ENCODE results near the gene LTN1. TPM values are rescaled to one million over a fixed set of nuclear protein-coding genes. Genes with fewer than 3 reads are reported as not detected.
A peak's percentile ranks its signal among the peaks of the same experiment; 100 is the strongest.

Gene LTN1
- total RNA-seq, 2 experiments from 2014 or later = 26.7 to 29.1 TPM

- Mint-ChIP-seq H3K4me3 (no peak overlapping the region), H3K9me3 (no peaks in the 10 kb centered on the region), H3K27me3 (no peaks in the 10 kb centered on the region), H3K4me1 (ENCODE audit: low read depth) (peaks cover 37% of the 10 kb centered on the region), H3K27ac (no peak overlapping the region), H3K36me3 (peaks cover 19% of the 10 kb centered on the region)
- DNase-seq = no peak
- CTCF ChIA-PET = no interaction called here
- POLR2A ChIA-PET = interaction anchor here (0.5 kb wide), 1 partner anchor 39 kb away, joined by 3 read pairs; no protein-coding TSS in a partner anchor
- intact Hi-C loops (cut with micrococcal nuclease) = no loop called here
Measured at GRCh38 chr21:28986677-28987076, 6.0 kb downstream of the LTN1 start.

GRCh38 chr21:28982637-28983036 is 10.0 kb downstream of the LTN1 start:
- Mint-ChIP-seq H3K9me3 (no peaks in the 10 kb centered on the region), H3K36me3 (peaks cover 21% of the 10 kb centered on the region), H3K27ac (peak overlapping the region; percentile 16), H3K4me3 (no peak overlapping the region), H3K4me1 (ENCODE audit: low read depth) (peaks cover 6% of the 10 kb centered on the region), H3K27me3 (no peaks in the 10 kb centered on the region)
- intact Hi-C loops (cut with micrococcal nuclease) = no loop called here
- ChIA-PET CTCF (no interaction called here), POLR2A (no interaction called here)
- DNase-seq = no peak

- Mint-ChIP-seq H3K9me3 (no peaks in the 10 kb centered on the region), H3K4me1 (ENCODE audit: low read depth) (peaks cover 8% of the 10 kb centered on the region)
- CTCF ChIA-PET = no interaction called here
Measured at GRCh38 chr21:28979092-28979491, 13.6 kb downstream of the LTN1 start.

GRCh38 chr21:28975397-28975796 is 17.3 kb downstream of the LTN1 start:
- no peaks in the 10 kb centered on the region for H3K9me3 Mint-ChIP-seq
- H3K36me3 Mint-ChIP-seq = peaks cover 27% of the 10 kb centered on the region
- CTCF ChIA-PET = interaction anchor here (0.7 kb wide), 1 partner anchor 9 kb away, joined by 3 read pairs; no protein-coding TSS in a partner anchor
- H3K4me1 Mint-ChIP-seq (ENCODE audit: low read depth) = peaks cover 10% of the 10 kb centered on the region
- POLR2A ChIA-PET = interaction anchor here (0.6 kb wide), 1 partner anchor 204 kb away, joined by 3 read pairs; no protein-coding TSS in a partner anchor
- no peak for DNase-seq
- H3K4me3 Mint-ChIP-seq = no peak overlapping the region
- H3K27me3 Mint-ChIP-seq = no peaks in the 10 kb centered on the region
- no peak overlapping the region for H3K27ac Mint-ChIP-seq
- intact Hi-C loops (cut with micrococcal nuclease) = no loop called here

More at GRCh38 chr21:28979092-28979491, 13.6 kb downstream of the LTN1 start:
- Mint-ChIP-seq H3K27me3 (no peaks in the 10 kb centered on the region), H3K27ac (no peak overlapping the region), H3K4me3 (no peak overlapping the region), H3K36me3 (peaks cover 24% of the 10 kb centered on the region)
- POLR2A ChIA-PET = no interaction called here
- intact Hi-C loops (cut with micrococcal nuclease) = no loop called here
- no peak for DNase-seq

- Mint-ChIP-seq H3K36me3 (peaks cover 30% of the 10 kb centered on the region), H3K27ac (no peak overlapping the region)
- intact Hi-C loops (cut with micrococcal nuclease) = no loop called here
Measured at GRCh38 chr21:28974531-28975227, 18.0 kb downstream of the LTN1 start.

GRCh38 chr21:28972398-28972797 is 20.3 kb downstream of the LTN1 start:
- ChIA-PET CTCF (no interaction called here), POLR2A (no interaction called here)
- Mint-ChIP-seq H3K4me3 (no peak overlapping the region), H3K36me3 (peaks cover 38% of the 10 kb centered on the region), H3K4me1 (ENCODE audit: low read depth) (peaks cover 10% of the 10 kb centered on the region), H3K27ac (no peak overlapping the region), H3K9me3 (no peaks in the 10 kb centered on the region), H3K27me3 (no peaks in the 10 kb centered on the region)
- no peak for DNase-seq
- intact Hi-C loops (cut with micrococcal nuclease) = no loop called here

More at GRCh38 chr21:28974531-28975227, 18.0 kb downstream of the LTN1 start:
- no peaks in the 10 kb centered on the region for H3K9me3 Mint-ChIP-seq
- no peak for DNase-seq
- no peak overlapping the region for H3K4me3 Mint-ChIP-seq
- CTCF ChIA-PET = interaction anchor here (0.7 to 1.3 kb wide), 2 partner anchors 10 to 19 kb away, joined by 3 to 4 read pairs; no protein-coding TSS in a partner anchor
- POLR2A ChIA-PET = no interaction called here
- peaks cover 10% of the 10 kb centered on the region for H3K4me1 Mint-ChIP-seq (ENCODE audit: low read depth)
- H3K27me3 Mint-ChIP-seq = no peaks in the 10 kb centered on the region

GRCh38 chr21:28971171-28971570 is 21.5 kb downstream of the LTN1 start:
- DNase-seq = no peak
- ChIA-PET POLR2A (no interaction called here), CTCF (interaction anchor here (1.7 kb wide), 1 partner anchor 12 kb away, joined by 3 read pairs; no protein-coding TSS in a partner anchor)
- no peaks in the 10 kb centered on the region for H3K27me3 Mint-ChIP-seq
- no peaks in the 10 kb centered on the region for H3K9me3 Mint-ChIP-seq
- intact Hi-C loops (cut with micrococcal nuclease) = no loop called here
- peaks cover 48% of the 10 kb centered on the region for H3K36me3 Mint-ChIP-seq
- no peak overlapping the region for H3K4me3 Mint-ChIP-seq
- no peak overlapping the region for H3K27ac Mint-ChIP-seq
- peaks cover 10% of the 10 kb centered on the region for H3K4me1 Mint-ChIP-seq (ENCODE audit: low read depth)

GRCh38 chr21:28963831-28964230 is 28.8 kb downstream of the LTN1 start:
- Mint-ChIP-seq H3K9me3 (no peaks in the 10 kb centered on the region), H3K4me3 (no peak overlapping the region), H3K36me3 (peaks cover 48% of the 10 kb centered on the region), H3K27ac (no peak overlapping the region), H3K4me1 (ENCODE audit: low read depth) (peaks cover 6% of the 10 kb centered on the region), H3K27me3 (no peaks in the 10 kb centered on the region)
- ChIA-PET CTCF (no interaction called here), POLR2A (no interaction called here)
- intact Hi-C loops (cut with micrococcal nuclease) = no loop called here
- DNase-seq = no peak

DNA sequence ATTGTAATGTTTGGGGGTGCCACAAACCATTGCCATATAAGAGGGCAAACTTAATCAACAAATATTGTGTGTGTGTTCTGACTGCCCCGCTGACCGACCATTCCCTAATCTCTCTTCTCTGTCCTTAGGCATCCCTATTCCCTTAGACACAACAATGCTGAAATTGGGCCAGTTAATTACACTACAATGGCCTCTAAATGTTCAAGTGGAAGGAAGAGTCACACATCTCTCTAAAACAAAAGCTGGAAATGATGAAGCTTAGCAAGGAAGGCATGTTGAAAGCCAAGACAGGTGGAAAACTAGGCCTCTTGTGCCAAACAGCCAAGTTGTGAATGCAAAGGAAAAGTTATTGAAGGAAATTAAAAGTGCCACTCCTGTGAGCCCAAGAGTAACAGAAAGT is 30.2 kb downstream of the LTN1 start:
- no peak for DNase-seq
- POLR2A ChIA-PET = no interaction called here
- no peak overlapping the region for H3K4me3 Mint-ChIP-seq
- H3K36me3 Mint-ChIP-seq = peaks cover 50% of the 10 kb centered on the region
- H3K4me1 Mint-ChIP-seq (ENCODE audit: low read depth) = peaks cover 8% of the 10 kb centered on the region
- H3K9me3 Mint-ChIP-seq = no peaks in the 10 kb centered on the region
- intact Hi-C loops (cut with micrococcal nuclease) = no loop called here
- H3K27ac Mint-ChIP-seq = no peak overlapping the region
- CTCF ChIA-PET = no interaction called here
- H3K27me3 Mint-ChIP-seq = no peaks in the 10 kb centered on the region

DNA sequence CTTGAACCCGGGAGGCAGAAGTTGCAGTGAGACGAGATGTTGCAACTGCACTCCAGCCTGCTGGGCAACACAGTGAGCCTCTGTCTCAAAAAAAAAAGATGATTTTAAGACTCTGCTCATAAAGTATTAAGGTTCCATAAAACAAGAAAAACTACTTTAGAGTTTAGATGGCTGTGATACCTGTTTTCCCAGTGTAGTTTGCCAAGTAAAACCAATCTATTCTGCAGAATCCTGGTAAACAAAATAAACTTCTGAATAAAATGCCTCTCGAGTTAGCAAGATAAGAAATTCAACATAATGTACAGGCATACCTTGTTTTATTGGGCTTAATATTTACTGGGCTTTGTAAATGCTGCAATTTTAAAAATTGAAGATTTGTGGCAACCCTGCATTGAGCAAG is 30.8 kb downstream of the LTN1 start:
- H3K4me1 Mint-ChIP-seq (ENCODE audit: low read depth) = peaks cover 8% of the 10 kb centered on the region
- CTCF ChIA-PET = no interaction called here
- no peak for DNase-seq

GRCh38 chr21:28960245-28960644 is 32.4 kb downstream of the LTN1 start:
- Mint-ChIP-seq H3K27me3 (no peaks in the 10 kb centered on the region), H3K27ac (peak overlapping the region; percentile 24), H3K36me3 (peaks cover 46% of the 10 kb centered on the region), H3K4me3 (no peak overlapping the region), H3K9me3 (no peaks in the 10 kb centered on the region), H3K4me1 (ENCODE audit: low read depth) (peaks cover 8% of the 10 kb centered on the region)
- CTCF ChIA-PET = interaction anchor here (0.6 to 1.5 kb wide), 3 partner anchors 10 to 332 kb away, joined by 3 read pairs; no protein-coding TSS in a partner anchor
- intact Hi-C loops (cut with micrococcal nuclease) = no loop called here
- POLR2A ChIA-PET = no interaction called here
- no peak for DNase-seq

More for the DNA sequence above, 30.8 kb downstream of the LTN1 start:
- POLR2A ChIA-PET = no interaction called here
- no peak overlapping the region for H3K4me3 Mint-ChIP-seq
- H3K36me3 Mint-ChIP-seq = peaks cover 52% of the 10 kb centered on the region
- no peak overlapping the region for H3K27ac Mint-ChIP-seq
- H3K27me3 Mint-ChIP-seq = no peaks in the 10 kb centered on the region
- intact Hi-C loops (cut with micrococcal nuclease) = no loop called here
- H3K9me3 Mint-ChIP-seq = no peaks in the 10 kb centered on the region

DNA sequence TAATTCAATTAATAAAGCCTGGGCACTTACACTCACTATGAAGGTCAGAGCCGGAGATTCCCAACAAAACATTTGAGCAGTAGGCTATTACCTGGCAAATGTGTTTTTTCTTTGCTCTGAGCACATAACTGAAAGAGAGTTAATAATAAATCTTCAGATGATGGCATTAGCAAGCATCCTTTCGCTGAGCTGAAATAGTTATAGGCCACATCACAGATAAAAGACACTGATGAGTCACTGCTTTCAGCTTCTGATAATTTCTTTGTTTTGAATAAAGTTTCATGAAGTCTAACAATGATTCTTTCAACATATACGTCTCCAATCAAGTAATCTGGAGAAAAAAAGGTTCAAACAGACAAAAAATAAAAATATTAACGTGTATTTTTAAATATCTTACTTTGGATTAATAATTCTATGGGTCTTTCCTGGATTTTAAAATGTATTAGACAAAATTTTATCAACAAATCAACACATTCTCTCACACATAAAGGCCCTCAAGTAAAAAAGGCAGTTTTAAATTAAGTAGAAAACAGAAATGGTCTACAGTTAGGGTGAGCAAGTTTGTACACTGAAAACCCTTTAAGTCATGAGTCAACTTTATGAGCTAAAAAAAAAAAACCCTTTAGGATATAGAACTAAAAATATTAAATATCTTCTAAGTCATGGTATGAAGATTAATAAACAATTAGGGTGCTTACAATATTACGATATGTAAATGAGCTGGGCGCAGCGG is 33.1 kb downstream of the LTN1 start:
- Mint-ChIP-seq H3K36me3 (peaks cover 52% of the 10 kb centered on the region), H3K4me3 (no peak overlapping the region), H3K4me1 (ENCODE audit: low read depth) (peaks cover 11% of the 10 kb centered on the region), H3K27ac (no peak overlapping the region), H3K27me3 (no peaks in the 10 kb centered on the region), H3K9me3 (no peaks in the 10 kb centered on the region)
- CTCF ChIA-PET = interaction anchor here (0.7 to 1.5 kb wide), 2 partner anchors 11 to 33 kb away, joined by 3 read pairs; no protein-coding TSS in a partner anchor
- no peak for DNase-seq
- POLR2A ChIA-PET = interaction anchor here (0.7 kb wide), 1 partner anchor 101 kb away, joined by 3 read pairs; no protein-coding TSS in a partner anchor
- intact Hi-C loops (cut with micrococcal nuclease) = no loop called here

Measured in activated CD4-positive, alpha-beta memory T cell treated with anti-CD3 and anti-CD28 coated beads for 36 hours (primary cell).